ENCODE measurements around the gene C9orf43. TPM values are rescaled to one million over a fixed set of nuclear protein-coding genes. Genes with fewer than 3 reads are reported as not detected.

C9orf43 gene
- total and polyA plus RNA-seq, 5 donors from 2014 or later, result 0.12 to 0.48 (median 0.29) TPM; not detected in 1

GRCh38 chr9:113388833-113389232 lies 21.7 kb upstream of the C9orf43 start:
- Histone ChIP-seq H3K9me3 (ENCODE audit: control insufficient read depth in 2 of 2, low read length in 2 of 2) (no peaks in the 10 kb centered on the region), H3K4me3 (ENCODE audit: low read depth, low read length) (no peak overlapping the region), H3K27me3 (ENCODE audit: control insufficient read depth, insufficient read depth, low read length) (no peaks in the 10 kb centered on the region), H3K27ac (ENCODE audit: insufficient read depth, low read length, poor library complexity, severe bottlenecking) (no peak overlapping the region), H3K4me1 (ENCODE audit: control insufficient read depth, insufficient read depth, low read length, poor library complexity, severe bottlenecking) (no peaks in the 10 kb centered on the region), H3K36me3 (ENCODE audit: control insufficient read depth, insufficient read depth, low read length) (peaks cover 53% of the 10 kb centered on the region)
- Mint-ChIP-seq H3K27ac (no peak overlapping the region), H3K27me3 (no peaks in the 10 kb centered on the region), H3K9me3 (peaks cover 0 to 1% (median 0%) of the 10 kb centered on the region in 7 donors), H3K4me1 (no peaks in the 10 kb centered on the region), H3K4me3 (no peak overlapping the region), H3K36me3 (peaks cover 44% of the 10 kb centered on the region)
- DNase-seq (no peak), ATAC-seq (ENCODE audit: low read depth in 2 of 2) (no peak)

GRCh38 chr9:113389451-113389850 lies 21.1 kb upstream of the C9orf43 start:
- Histone ChIP-seq H3K9me3 (ENCODE audit: control insufficient read depth in 2 of 2, low read length in 2 of 2) (no peaks in the 10 kb centered on the region), H3K27ac (ENCODE audit: insufficient read depth, low read length, poor library complexity, severe bottlenecking) (no peak overlapping the region), H3K36me3 (ENCODE audit: control insufficient read depth, insufficient read depth, low read length) (peaks cover 53% of the 10 kb centered on the region), H3K4me1 (ENCODE audit: control insufficient read depth, insufficient read depth, low read length, poor library complexity, severe bottlenecking) (no peaks in the 10 kb centered on the region), H3K4me3 (ENCODE audit: low read depth, low read length) (no peak overlapping the region), H3K27me3 (ENCODE audit: control insufficient read depth, insufficient read depth, low read length) (no peaks in the 10 kb centered on the region)
- no peak for ATAC-seq (ENCODE audit: low read depth in 2 of 2)
- no peak for DNase-seq
- Mint-ChIP-seq H3K27ac (no peak overlapping the region), H3K4me3 (no peak overlapping the region), H3K9me3 (peaks cover 0 to 1% (median 0%) of the 10 kb centered on the region in 7 donors), H3K27me3 (no peaks in the 10 kb centered on the region), H3K4me1 (no peaks in the 10 kb centered on the region), H3K36me3 (peaks cover 44% of the 10 kb centered on the region)

GRCh38 chr9:113390192-113390960 lies 20.2 kb upstream of the C9orf43 start:
- peaks cover 0 to 2% (median under 1%) of the 10 kb centered on the region in 4 donors for H3K4me1 Mint-ChIP-seq

GRCh38 chr9:113391917-113392316 lies 18.6 kb upstream of the C9orf43 start:
- H3K4me1 Mint-ChIP-seq, result peaks cover 0 to 11% (median 7%) of the 10 kb centered on the region in 4 donors
- Histone ChIP-seq H3K27ac (ENCODE audit: insufficient read depth, low read length, poor library complexity, severe bottlenecking) (no peak overlapping the region), H3K36me3 (ENCODE audit: control insufficient read depth, insufficient read depth, low read length) (peaks cover 53% of the 10 kb centered on the region), H3K4me3 (ENCODE audit: low read depth, low read length) (no peak overlapping the region), H3K4me1 (ENCODE audit: control insufficient read depth, insufficient read depth, low read length, poor library complexity, severe bottlenecking) (no peaks in the 10 kb centered on the region), H3K27me3 (ENCODE audit: control insufficient read depth, insufficient read depth, low read length) (no peaks in the 10 kb centered on the region), H3K9me3 (ENCODE audit: control insufficient read depth in 2 of 2, low read length in 2 of 2) (no peaks in the 10 kb centered on the region)
- H3K27ac Mint-ChIP-seq, result no peak overlapping the region
- no peak overlapping the region for H3K4me3 Mint-ChIP-seq
- H3K9me3 Mint-ChIP-seq, result peaks cover 0 to 1% (median 0%) of the 10 kb centered on the region in 7 donors
- peaks cover 40% of the 10 kb centered on the region for H3K36me3 Mint-ChIP-seq
- ATAC-seq (ENCODE audit: low read depth in 2 of 2), result no peak
- H3K27me3 Mint-ChIP-seq, result no peaks in the 10 kb centered on the region
- no peak for DNase-seq

More at GRCh38 chr9:113390192-113390960, 20.2 kb upstream of the C9orf43 start:
- Histone ChIP-seq H3K27me3 (ENCODE audit: control insufficient read depth, insufficient read depth, low read length) (no peaks in the 10 kb centered on the region), H3K9me3 (ENCODE audit: control insufficient read depth in 2 of 2, low read length in 2 of 2) (no peaks in the 10 kb centered on the region), H3K4me3 (ENCODE audit: low read depth, low read length) (no peak overlapping the region), H3K36me3 (ENCODE audit: control insufficient read depth, insufficient read depth, low read length) (peaks cover 53% of the 10 kb centered on the region), H3K27ac (ENCODE audit: insufficient read depth, low read length, poor library complexity, severe bottlenecking) (no peak overlapping the region), H3K4me1 (ENCODE audit: control insufficient read depth, insufficient read depth, low read length, poor library complexity, severe bottlenecking) (no peaks in the 10 kb centered on the region)
- peaks cover 0 to 1% (median 0%) of the 10 kb centered on the region in 7 donors for H3K9me3 Mint-ChIP-seq
- peaks cover 44% of the 10 kb centered on the region for H3K36me3 Mint-ChIP-seq
- no peaks in the 10 kb centered on the region for H3K27me3 Mint-ChIP-seq
- H3K27ac Mint-ChIP-seq, result peak overlapping the region in 1 of 3 donors; percentile 38
- ATAC-seq (ENCODE audit: low read depth in 2 of 2), result no peak
- H3K4me3 Mint-ChIP-seq, result no peak overlapping the region
- DNase-seq, result no peak

GRCh38 chr9:113393281-113393680 lies 17.3 kb upstream of the C9orf43 start:
- no peak for DNase-seq
- H3K27me3 ChIP-seq (ENCODE audit: control insufficient read depth, insufficient read depth, low read length), result no peaks in the 10 kb centered on the region
- H3K4me1 ChIP-seq (ENCODE audit: control insufficient read depth, insufficient read depth, low read length, poor library complexity, severe bottlenecking), result no peaks in the 10 kb centered on the region
- ATAC-seq (ENCODE audit: low read depth in 2 of 2), result no peak
- Mint-ChIP-seq H3K27me3 (no peaks in the 10 kb centered on the region), H3K4me1 (peaks cover 0 to 15% (median 9%) of the 10 kb centered on the region in 4 donors), H3K27ac (no peak overlapping the region), H3K9me3 (no peaks in the 10 kb centered on the region), H3K36me3 (peaks cover 29% of the 10 kb centered on the region), H3K4me3 (no peak overlapping the region)
- H3K27ac ChIP-seq (ENCODE audit: insufficient read depth, low read length, poor library complexity, severe bottlenecking), result no peak overlapping the region
- H3K36me3 ChIP-seq (ENCODE audit: control insufficient read depth, insufficient read depth, low read length), result peaks cover 45% of the 10 kb centered on the region
- H3K9me3 ChIP-seq (ENCODE audit: control insufficient read depth in 2 of 2, low read length in 2 of 2), result no peaks in the 10 kb centered on the region
- no peak overlapping the region for H3K4me3 ChIP-seq (ENCODE audit: low read depth, low read length)

- no peak for ATAC-seq (ENCODE audit: low read depth in 2 of 2)
- Histone ChIP-seq H3K4me3 (ENCODE audit: low read depth, low read length) (no peak overlapping the region), H3K27me3 (ENCODE audit: control insufficient read depth, insufficient read depth, low read length) (no peaks in the 10 kb centered on the region), H3K9me3 (ENCODE audit: control insufficient read depth in 2 of 2, low read length in 2 of 2) (no peaks in the 10 kb centered on the region), H3K4me1 (ENCODE audit: control insufficient read depth, insufficient read depth, low read length, poor library complexity, severe bottlenecking) (peaks cover 14% of the 10 kb centered on the region), H3K27ac (ENCODE audit: insufficient read depth, low read length, poor library complexity, severe bottlenecking) (no peak overlapping the region), H3K36me3 (ENCODE audit: control insufficient read depth, insufficient read depth, low read length) (peaks cover 28% of the 10 kb centered on the region)
- Mint-ChIP-seq H3K36me3 (peaks cover 23% of the 10 kb centered on the region), H3K9me3 (no peaks in the 10 kb centered on the region), H3K4me3 (no peak overlapping the region), H3K27me3 (no peaks in the 10 kb centered on the region), H3K27ac (peak overlapping the region in 1 of 3 donors; percentile 13), H3K4me1 (peaks cover 0 to 33% (median 20%) of the 10 kb centered on the region in 4 donors)
- no peak for DNase-seq
Observed at GRCh38 chr9:113395000-113395861, 15.3 kb upstream of the C9orf43 start.

GRCh38 chr9:113397203-113397631 lies 13.3 kb upstream of the C9orf43 start:
- H3K36me3 Mint-ChIP-seq, result peaks cover 18% of the 10 kb centered on the region
- H3K27me3 Mint-ChIP-seq, result no peaks in the 10 kb centered on the region
- H3K4me1 Mint-ChIP-seq, result peaks cover 6 to 43% (median 27%) of the 10 kb centered on the region in 4 donors
- H3K27ac Mint-ChIP-seq, result no peak overlapping the region
- H3K4me3 ChIP-seq (ENCODE audit: low read depth, low read length), result no peak overlapping the region
- H3K4me3 Mint-ChIP-seq, result peak overlapping the region in 2 of 4 donors; percentile 21 to 69
- H3K36me3 ChIP-seq (ENCODE audit: control insufficient read depth, insufficient read depth, low read length), result peaks cover 11% of the 10 kb centered on the region
- no peak for ATAC-seq (ENCODE audit: low read depth in 2 of 2)
- H3K4me1 ChIP-seq (ENCODE audit: control insufficient read depth, insufficient read depth, low read length, poor library complexity, severe bottlenecking), result peaks cover 25% of the 10 kb centered on the region
- no peaks in the 10 kb centered on the region for H3K9me3 ChIP-seq (ENCODE audit: control insufficient read depth in 2 of 2, low read length in 2 of 2)
- H3K9me3 Mint-ChIP-seq, result no peaks in the 10 kb centered on the region
- no peak for DNase-seq
- H3K27me3 ChIP-seq (ENCODE audit: control insufficient read depth, insufficient read depth, low read length), result no peaks in the 10 kb centered on the region
- no peak overlapping the region for H3K27ac ChIP-seq (ENCODE audit: insufficient read depth, low read length, poor library complexity, severe bottlenecking)
